ENCODE data around the gene RELA. TPM values are rescaled to one million over a fixed set of nuclear protein-coding genes. Genes with fewer than 3 reads are reported as not detected.

Gene RELA
- polyA plus RNA-seq, 1 experiment = 46.2 TPM

GRCh38 chr11:65660038-65660437, 2.7 kb downstream of the RELA start:
- Histone ChIP-seq H3K36me3 (ENCODE audit: control insufficient read depth, insufficient read depth, low read length) (peaks cover 50% of the 10 kb centered on the region), H3K4me3 (ENCODE audit: low read depth, low read length) (no peak overlapping the region), H3K27me3 (ENCODE audit: control insufficient read depth, insufficient read depth, low read length) (no peaks in the 10 kb centered on the region)
- ChIA-PET POLR2A (no interaction called here), CTCF (no interaction called here)
- no peak for DNase-seq (ENCODE audit: low read depth)
- TF ChIP-seq CTCF (IDR thresholded peaks at IDR 0.05; ENCODE audit: insufficient read depth, low read depth, low read length) = no peak

DNA sequence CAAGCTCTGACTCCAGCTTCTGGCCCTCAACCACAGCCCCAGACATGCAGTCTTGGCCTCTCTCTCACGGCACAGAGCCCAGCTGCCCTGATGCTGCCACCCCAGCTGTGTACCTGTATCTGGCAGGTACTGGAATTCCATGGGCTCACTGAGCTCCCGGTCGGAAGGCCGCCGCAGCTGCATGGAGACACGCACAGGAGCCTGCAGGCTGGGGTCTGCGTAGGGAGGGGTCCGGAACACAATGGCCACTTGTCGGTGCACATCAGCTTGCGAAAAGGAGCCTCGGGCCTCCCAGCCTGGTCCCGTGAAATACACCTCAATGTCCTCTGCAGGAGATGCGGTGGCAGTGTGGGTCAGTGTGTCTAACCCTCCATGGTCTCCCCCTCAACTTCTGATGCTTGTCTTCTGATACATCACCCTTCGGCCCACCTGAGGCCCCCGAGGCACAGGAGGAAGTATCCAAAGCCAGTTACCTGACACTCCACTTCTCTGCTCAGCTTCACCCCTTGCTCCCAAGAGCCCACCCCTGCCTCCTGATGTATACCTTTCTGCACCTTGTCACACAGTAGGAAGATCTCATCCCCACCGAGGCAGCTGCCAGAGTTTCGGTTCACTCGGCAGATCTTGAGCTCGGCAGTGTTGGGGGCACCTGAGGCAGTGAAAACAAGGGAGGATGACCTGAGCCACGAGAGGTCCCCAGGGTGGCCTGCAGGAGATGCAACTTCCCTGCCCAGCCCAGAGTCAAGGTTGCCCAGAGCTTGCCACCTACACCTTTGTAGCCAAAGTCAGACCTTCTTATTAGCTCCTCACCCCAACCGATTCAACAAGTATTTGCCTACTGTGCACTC, 4.3 kb downstream of the RELA start:
- ChIA-PET CTCF (interaction anchor here (1.5 kb wide), 1 partner anchor 160 kb away, joined by 3 read pairs; no protein-coding TSS in a partner anchor), POLR2A (no interaction called here)
- peaks cover 58% of the 10 kb centered on the region for H3K36me3 ChIP-seq (ENCODE audit: control insufficient read depth, insufficient read depth, low read length)
- H3K4me3 ChIP-seq (ENCODE audit: low read depth, low read length) = no peak overlapping the region
- DNase-seq (ENCODE audit: low read depth) = no peak
- H3K27me3 ChIP-seq (ENCODE audit: control insufficient read depth, insufficient read depth, low read length) = no peaks in the 10 kb centered on the region
- TF ChIP-seq CTCF (IDR thresholded peaks at IDR 0.05; ENCODE audit: insufficient read depth, low read depth, low read length) = no peak

DNA sequence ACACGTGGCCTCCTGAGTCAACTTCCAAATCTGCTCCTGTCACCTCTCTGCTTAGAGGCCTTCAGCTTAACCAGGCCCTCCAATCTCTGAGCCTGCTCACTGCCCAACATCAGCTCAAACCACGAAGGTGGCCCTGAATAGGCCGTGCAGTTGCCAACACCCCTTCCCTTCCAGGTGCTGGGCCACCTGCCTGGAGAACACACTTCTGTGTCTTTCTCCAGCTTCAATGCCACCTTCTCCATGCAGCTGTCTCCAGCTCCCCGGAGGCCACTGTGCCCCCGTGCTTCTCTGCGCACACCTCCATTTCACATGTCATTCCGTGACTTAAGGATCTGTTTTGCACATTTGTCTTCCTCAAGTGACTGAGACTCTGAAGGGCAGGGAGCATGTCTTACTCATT, 5.3 kb downstream of the RELA start:
- Histone ChIP-seq H3K4me3 (ENCODE audit: low read depth, low read length) (no peak overlapping the region), H3K36me3 (ENCODE audit: control insufficient read depth, insufficient read depth, low read length) (peaks cover 58% of the 10 kb centered on the region), H3K27me3 (ENCODE audit: control insufficient read depth, insufficient read depth, low read length) (no peaks in the 10 kb centered on the region)
- ChIA-PET POLR2A (no interaction called here), CTCF (interaction anchor here (1.5 kb wide), 1 partner anchor 161 kb away, joined by 3 read pairs; no protein-coding TSS in a partner anchor)
- no peak for TF ChIP-seq CTCF (IDR thresholded peaks at IDR 0.05; ENCODE audit: insufficient read depth, low read depth, low read length)
- DNase-seq (ENCODE audit: low read depth) = no peak

- Histone ChIP-seq H3K4me3 (ENCODE audit: low read depth, low read length) (no peak overlapping the region), H3K36me3 (ENCODE audit: control insufficient read depth, insufficient read depth, low read length) (peaks cover 56% of the 10 kb centered on the region), H3K27me3 (ENCODE audit: control insufficient read depth, insufficient read depth, low read length) (no peaks in the 10 kb centered on the region)
- DNase-seq (ENCODE audit: low read depth) = no peak
- CTCF ChIA-PET = interaction anchor here (1.0 kb wide), 1 partner anchor 18 kb away, joined by 4 read pairs; the partner anchor contains the start of gene SIPA1
- no peak for TF ChIP-seq CTCF (IDR thresholded peaks at IDR 0.05; ENCODE audit: insufficient read depth, low read depth, low read length)
- POLR2A ChIA-PET = no interaction called here
Measured at GRCh38 chr11:65655570-65656332, 7.0 kb downstream of the RELA start.

All from BJ (cell line).